Naive B cell (primary cell): ENCODE data around the gene TXNRD3. TPM values are rescaled to one million over a fixed set of nuclear protein-coding genes. Genes with fewer than 3 reads are reported as not detected.

Experiments used
- ATAC-seq, 2 donors: fragments of 150-1000 bp; cut with Tn5 transposase; 2 replicates each; pipeline ENCODE4 v1.10.0; 2021; ENCODE audit warnings: low read depth in 2 of 2, mild to moderate bottlenecking in 2 of 2, moderate library complexity in 2 of 2
- DNase-seq: peaks from one replicate; pipeline ENCODE4 v3.0.0; 2022
- H3K27ac Mint-ChIP-seq, 6 donors: one replicate each; pipeline ENCODE4 v1.8.0; 2020 to 2022; ENCODE audit warnings: mild to moderate bottlenecking in 6 of 6, mixed read lengths in 6 of 6, moderate library complexity in 5 of 6, inconsistent platforms in 2 of 6
- H3K27me3 Mint-ChIP-seq, 3 donors: one replicate each; pipeline ENCODE4 v1.8.0; 2021 to 2022; ENCODE audit warnings: mixed read lengths in 3 of 3, mild to moderate bottlenecking in 1 of 3
- H3K36me3 Mint-ChIP-seq, 2 donors: one replicate each; pipeline ENCODE4 v1.8.0; 2020 to 2022; ENCODE audit warnings: mixed read lengths in 2 of 2, inconsistent platforms in 1 of 2, mild to moderate bottlenecking in 1 of 2
- H3K4me1 Mint-ChIP-seq, 3 donors: one replicate each; pipeline ENCODE4 v1.8.0; 2020 to 2022; ENCODE audit warnings: mixed read lengths in 3 of 3, inconsistent platforms in 1 of 3, mild to moderate bottlenecking in 1 of 3, moderate library complexity in 1 of 3
- H3K4me3 Mint-ChIP-seq, 8 donors: one replicate each; pipeline ENCODE4 v1.8.0; 2020 to 2022; ENCODE audit warnings: mild to moderate bottlenecking in 8 of 8, mixed read lengths in 8 of 8, moderate library complexity in 8 of 8, inconsistent platforms in 2 of 8
- H3K9me3 Mint-ChIP-seq, 7 donors: one replicate each; pipeline ENCODE4 v1.8.0; 2020 to 2022; ENCODE audit warnings: mixed read lengths in 7 of 7, mild to moderate bottlenecking in 5 of 7, inconsistent platforms in 2 of 7, moderate library complexity in 1 of 7
- polyA plus RNA-seq, 6 donors: library from polyadenylated mRNA; unstranded; fragments of 300-500 nt; fragmentation: Illumina TruSeq; gene quantifications; one replicate each; pipeline ENCODE4 v1.2.3, GENCODE V29; 2021; ENCODE audit warnings: low read depth in 6 of 6

Gene TXNRD3
- polyA plus RNA-seq, 6 donors from 2014 or later = 0.39 to 2.6 (median 1.1) TPM; not detected in 1

DNA sequence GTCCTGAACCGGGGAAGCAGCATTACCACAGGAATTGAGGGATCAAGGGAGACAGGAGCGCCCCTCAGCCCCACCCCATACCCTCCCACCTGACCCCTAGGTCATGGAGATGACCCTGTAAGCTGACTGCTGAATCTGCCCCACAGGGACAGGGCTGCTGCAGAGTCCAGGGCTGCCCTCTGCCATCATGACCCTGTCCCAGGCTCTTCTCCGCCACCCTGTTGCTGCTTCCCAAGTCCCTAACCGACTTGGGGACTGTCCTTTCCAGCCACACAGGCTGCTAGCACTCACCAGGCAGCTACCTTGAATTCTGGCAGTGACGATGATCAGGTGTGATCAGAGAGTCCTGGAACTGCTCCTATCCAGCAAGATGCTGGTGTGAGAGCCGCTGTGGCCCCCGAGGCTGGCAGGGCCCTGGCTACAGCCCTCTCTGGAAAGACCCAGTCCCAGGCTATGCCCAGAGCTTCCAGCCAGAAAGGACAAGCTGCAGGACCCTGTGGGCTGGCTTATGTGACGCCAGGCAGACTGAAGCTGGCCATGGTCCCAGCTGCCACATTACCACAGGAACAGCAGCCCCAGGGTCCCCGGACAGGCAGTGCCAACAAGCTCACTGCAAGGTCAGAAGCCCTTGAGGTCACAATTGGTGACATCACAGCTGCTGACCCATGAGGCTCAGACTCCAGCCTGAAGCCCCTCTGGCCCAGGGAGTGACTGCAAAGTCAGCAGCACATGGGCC, 96.4 kb downstream of the TXNRD3 start, which contains the start of gene C3orf22:
TSS of gene C3orf22 (minus strand) at position 597 of the 736 bp plus-strand sequence. CDS start 5,542 bp downstream, outside the sequence.
- peak within 1 kb of the TSS in 1 of 8 donors; percentile 63 for H3K4me3 Mint-ChIP-seq
- no peak for DNase-seq
- ATAC-seq = no peak
- no peaks in the 10 kb centered on the region for H3K4me1 Mint-ChIP-seq
- no peak within 1 kb of the TSS for H3K27ac Mint-ChIP-seq
- H3K9me3 Mint-ChIP-seq = peaks cover 4 to 22% (median 11%) of the 10 kb centered on the region in 7 donors
- H3K27me3 Mint-ChIP-seq = peaks cover 0 to 7% (median 7%) of the 10 kb centered on the region in 3 donors
- peaks cover 0 to 17% of the 10 kb centered on the region in 2 donors for H3K36me3 Mint-ChIP-seq

DNA sequence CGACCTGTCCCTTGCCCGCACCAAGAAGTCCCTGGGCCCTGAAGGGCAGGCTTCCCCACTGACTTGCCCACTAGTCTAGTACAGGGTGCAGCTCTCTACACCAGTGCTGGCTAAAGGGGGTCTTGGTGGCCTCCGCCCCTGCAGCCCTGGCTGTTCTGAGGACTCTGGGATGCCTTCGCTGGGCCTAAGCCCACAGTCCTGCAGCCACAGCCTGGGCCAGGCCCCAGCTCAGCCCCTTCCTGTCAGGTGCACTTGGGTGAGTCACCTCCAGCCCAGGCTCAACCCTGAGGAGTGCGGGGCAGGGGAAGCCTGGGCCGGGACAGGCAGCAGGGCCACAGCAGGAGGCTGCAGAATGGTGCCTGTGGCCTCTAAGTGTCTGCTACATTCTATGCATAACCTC, 97.2 kb downstream of the TXNRD3 start:
- Mint-ChIP-seq H3K4me3 (no peak overlapping the region), H3K27ac (no peak overlapping the region), H3K27me3 (peaks cover 0 to 7% (median 6%) of the 10 kb centered on the region in 3 donors), H3K9me3 (peaks cover 2 to 15% (median 7%) of the 10 kb centered on the region in 7 donors), H3K4me1 (no peaks in the 10 kb centered on the region), H3K36me3 (peaks cover 0 to 10% of the 10 kb centered on the region in 2 donors)
- ATAC-seq (no peak), DNase-seq (no peak)

DNA sequence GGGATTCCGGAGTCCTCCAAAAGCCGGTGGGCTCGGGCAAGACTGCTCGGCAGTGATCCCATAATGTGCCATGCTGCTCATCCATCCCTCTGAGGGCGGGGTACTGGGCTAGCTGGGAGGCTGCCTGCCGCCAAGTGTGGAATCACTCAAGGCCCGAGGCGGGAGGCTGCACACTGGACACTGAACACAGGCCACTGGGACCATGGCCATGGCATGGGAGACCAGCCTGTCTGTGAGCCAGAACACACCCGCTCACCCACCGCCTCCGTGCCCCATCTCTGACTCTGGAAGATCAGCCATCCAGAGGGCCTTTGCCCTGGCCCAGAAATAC, 97.5 kb downstream of the TXNRD3 start:
- peaks cover 0 to 7% of the 10 kb centered on the region in 2 donors for H3K36me3 Mint-ChIP-seq
- H3K4me3 Mint-ChIP-seq = no peak overlapping the region
- no peak for DNase-seq
- peaks cover 0 to 11% (median 4%) of the 10 kb centered on the region in 7 donors for H3K9me3 Mint-ChIP-seq
- no peak for ATAC-seq
- H3K27ac Mint-ChIP-seq = no peak overlapping the region
- peaks cover 0 to 7% (median 6%) of the 10 kb centered on the region in 3 donors for H3K27me3 Mint-ChIP-seq
- no peaks in the 10 kb centered on the region for H3K4me1 Mint-ChIP-seq

Other genes with a start within 250 kb of the TXNRD3 start
- gene ZXDC, start 179.2 kb downstream of the TXNRD3 start, polyA plus RNA-seq = 10 to 100 TPM; 11.9 to 26.9 (median 16.2) TPM
- gene UROC1, start 137.4 kb downstream of the TXNRD3 start, polyA plus RNA-seq = not detected
- gene CHST13, start 131.0 kb downstream of the TXNRD3 start, polyA plus RNA-seq = under 1 TPM in 2 of 6 donors, not detected in 4; 0.16 to 0.53 TPM
- gene C3orf22, start 96.2 kb downstream of the TXNRD3 start, polyA plus RNA-seq = not detected
- gene CHCHD6, start 49.1 kb upstream of the TXNRD3 start, polyA plus RNA-seq = 10 to 100 TPM in 4 of 6 donors, 1 to 10 TPM in 2; 8.7 to 16.3 (median 11.1) TPM